Thyroid gland (tissue), 4 donors: Measurements from ENCODE around the gene MON2.

Experiments
- POLR2A ChIP-seq, 2 donors: fragments of 450-650 bp; IDR thresholded peaks; one replicate each; pipeline ENCODE4 v1.6.1; 2017; ENCODE audit warnings: antibody characterized with exemption in 2 of 2, mild to moderate bottlenecking in 2 of 2, moderate library complexity in 1 of 2
- TF ChIP-seq, protein P1 (sequence below), 6 experiments: fragments of 200-600 bp in 3 of 6; fragments of 450-650 bp in 3 of 6; sonication (generic) in 3 of 6; IDR thresholded peaks; one replicate each; pipeline ENCODE4 v1.5.1; 2016 to 2019; ENCODE audit warnings: antibody characterized with exemption in 6 of 6, mild to moderate bottlenecking in 2 of 6, inconsistent platforms in 1 of 6, moderate library complexity in 1 of 6

DNA sequence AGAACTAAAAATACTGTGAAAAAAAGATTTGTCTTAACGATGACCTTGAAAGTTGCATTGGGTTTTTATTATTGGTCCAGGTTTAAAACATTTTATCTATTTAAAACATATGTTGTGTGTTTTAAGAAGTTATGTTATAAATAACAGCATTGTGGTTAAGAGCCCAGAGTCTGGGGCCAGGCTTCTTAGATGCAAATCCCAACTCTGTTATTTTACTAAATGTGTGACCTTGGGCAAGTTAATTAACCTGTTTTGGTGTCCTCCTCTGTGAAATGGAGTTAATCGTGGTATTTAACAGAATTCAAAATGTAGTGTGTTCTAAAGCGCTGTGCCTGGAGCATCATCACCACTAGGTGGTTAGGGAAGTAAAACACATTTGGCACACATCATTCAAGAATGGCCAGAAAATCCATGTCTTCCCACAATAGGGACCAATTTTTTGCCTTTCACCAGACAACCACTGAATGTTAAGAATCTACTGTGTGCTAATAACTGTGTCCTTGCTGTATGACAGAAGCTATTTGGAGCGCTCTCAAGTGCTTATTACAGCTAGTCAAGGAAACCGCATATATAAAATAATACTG, 133.3 kb downstream of the MON2 start:
- TF ChIP-seq, protein P1, sequence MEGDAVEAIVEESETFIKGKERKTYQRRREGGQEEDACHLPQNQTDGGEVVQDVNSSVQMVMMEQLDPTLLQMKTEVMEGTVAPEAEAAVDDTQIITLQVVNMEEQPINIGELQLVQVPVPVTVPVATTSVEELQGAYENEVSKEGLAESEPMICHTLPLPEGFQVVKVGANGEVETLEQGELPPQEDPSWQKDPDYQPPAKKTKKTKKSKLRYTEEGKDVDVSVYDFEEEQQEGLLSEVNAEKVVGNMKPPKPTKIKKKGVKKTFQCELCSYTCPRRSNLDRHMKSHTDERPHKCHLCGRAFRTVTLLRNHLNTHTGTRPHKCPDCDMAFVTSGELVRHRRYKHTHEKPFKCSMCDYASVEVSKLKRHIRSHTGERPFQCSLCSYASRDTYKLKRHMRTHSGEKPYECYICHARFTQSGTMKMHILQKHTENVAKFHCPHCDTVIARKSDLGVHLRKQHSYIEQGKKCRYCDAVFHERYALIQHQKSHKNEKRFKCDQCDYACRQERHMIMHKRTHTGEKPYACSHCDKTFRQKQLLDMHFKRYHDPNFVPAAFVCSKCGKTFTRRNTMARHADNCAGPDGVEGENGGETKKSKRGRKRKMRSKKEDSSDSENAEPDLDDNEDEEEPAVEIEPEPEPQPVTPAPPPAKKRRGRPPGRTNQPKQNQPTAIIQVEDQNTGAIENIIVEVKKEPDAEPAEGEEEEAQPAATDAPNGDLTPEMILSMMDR (IDR thresholded peaks at IDR 0.05): no peak
- TF ChIP-seq POLR2A (IDR thresholded peaks at IDR 0.05): no peak
